Esophagus muscularis mucosa (tissue), 4 donors: Measurements from ENCODE around the gene TSPY9.
"Not testable (repeated sequence)": the region's sequence is repeated elsewhere in the genome, so short reads cannot be mapped to it uniquely, and the experiment has no call there.

Experiments
- CTCF ChIP-seq, 3 experiments: fragments of 200-600 bp in 2 of 3; fragments of 450-650 bp in 1 of 3; sonication (generic) in 2 of 3; IDR thresholded peaks; one replicate each; pipeline ENCODE4 v1.5.1; 2017 to 2019; ENCODE audit warnings: antibody characterized with exemption in 3 of 3, mild to moderate bottlenecking in 2 of 3, moderate library complexity in 1 of 3
- EP300 ChIP-seq: sonication (generic); formaldehyde crosslinking; IDR thresholded peaks from one replicate; pipeline ENCODE4 v1.6.1; 2017; ENCODE audit warnings: antibody characterized with exemption
- POLR2A ChIP-seq: fragments of 450-650 bp; IDR thresholded peaks from one replicate; pipeline ENCODE4 v1.6.1; 2017; ENCODE audit warnings: antibody characterized with exemption, moderate library complexity, mild to moderate bottlenecking, low read depth
- POLR2AphosphoS5 ChIP-seq, 2 donors: sonication (generic); formaldehyde crosslinking; IDR thresholded peaks; one replicate each; pipeline ENCODE4 v1.6.1; 2017; ENCODE audit warnings: antibody characterized with exemption in 2 of 2

GRCh38 chrY:9516287-9516686 is 29.2 kb downstream of the TSPY9 start:
- TF ChIP-seq CTCF (IDR thresholded peaks at IDR 0.05); POLR2AphosphoS5 (IDR thresholded peaks at IDR 0.05); EP300; POLR2A: not testable (repeated sequence)
